Activated CD8-positive, alpha-beta memory T cell treated with anti-CD3 and anti-CD28 coated beads, Interleukin-2, amount 50 U/mL, for 48 hours (primary cell): ENCODE data around the gene PARK7.
"Not testable (repeated sequence)": the region's sequence is repeated elsewhere in the genome, so short reads cannot be mapped to it uniquely, and the experiment has no call there.

Experiments used
- DNase-seq: peaks from one replicate; pipeline ENCODE4 v3.0.0-alpha.2; 2020

PARK7 gene

GRCh38 chr1:7961216-7962013, at the start of gene PARK7:
Gene PARK7 (plus strand): TSS chr1:7961711. CDS start chr1:7962786, 1,075 bp downstream.
- DNase-seq, result peak; percentile 99

GRCh38 chr1:7912145-7912544, 49.4 kb upstream of the PARK7 start:
- peak; percentile 28 for DNase-seq

GRCh38 chr1:7912743-7913557, 48.6 kb upstream of the PARK7 start:
- DNase-seq, result peak; percentile 50

- DNase-seq, result peak; percentile 68
These were observed 45.5 kb upstream of the PARK7 start for GRCh38 chr1:7915826-7916500.

- DNase-seq, result peak; percentile 37
These were observed 45.0 kb upstream of the PARK7 start for GRCh38 chr1:7916501-7916830.

GRCh38 chr1:7917971-7918370, 43.5 kb upstream of the PARK7 start:
- DNase-seq, result peak; percentile 50

- no peak for DNase-seq
These were observed 41.6 kb upstream of the PARK7 start for GRCh38 chr1:7919880-7920279.

- no peak for DNase-seq
These were observed 39.7 kb upstream of the PARK7 start for GRCh38 chr1:7921796-7922195.

GRCh38 chr1:7922301-7922700, 39.2 kb upstream of the PARK7 start:
- DNase-seq, result no peak

- DNase-seq, result not testable (repeated sequence)
These were observed 34.5 kb upstream of the PARK7 start for GRCh38 chr1:7927061-7927460.

- DNase-seq, result no peak
These were observed 33.3 kb upstream of the PARK7 start for GRCh38 chr1:7928247-7928646.

- DNase-seq, result no peak
These were observed 31.9 kb upstream of the PARK7 start for GRCh38 chr1:7929637-7930036.

- DNase-seq, result no peak
These were observed 30.7 kb upstream of the PARK7 start for GRCh38 chr1:7930645-7931445.

- no peak for DNase-seq
These were observed 30.1 kb upstream of the PARK7 start for GRCh38 chr1:7931446-7931812.

- DNase-seq, result no peak
These were observed 28.9 kb upstream of the PARK7 start for GRCh38 chr1:7932524-7933138.

GRCh38 chr1:7938070-7938469, 23.4 kb upstream of the PARK7 start:
- no peak for DNase-seq

GRCh38 chr1:7940034-7940433, 21.5 kb upstream of the PARK7 start:
- DNase-seq, result no peak

GRCh38 chr1:7940745-7941436, 20.6 kb upstream of the PARK7 start, which contains the start of gene TNFRSF9:
Gene TNFRSF9 (minus strand): TSS chr1:7940839. CDS start chr1:7939994, 845 bp downstream.
- peak; percentile 87 for DNase-seq

- DNase-seq, result no peak
These were observed 20.1 kb upstream of the PARK7 start for GRCh38 chr1:7941437-7941793.

- DNase-seq, result peak; percentile 76
These were observed 19.1 kb upstream of the PARK7 start for GRCh38 chr1:7942214-7942921.

GRCh38 chr1:7943251-7943650, 18.3 kb upstream of the PARK7 start:
- no peak for DNase-seq
